Suprapubic skin (tissue), 4 donors: Measurements from ENCODE around the gene IQGAP2. TPM values are rescaled to one million over a fixed set of nuclear protein-coding genes. Genes with fewer than 3 reads are reported as not detected.

ENCODE experiments used
- DNase-seq, 2 donors: peaks; one replicate each; pipeline ENCODE4 v3.0.0-alpha.2; 2019; ENCODE audit warnings: low spot score in 2 of 2
- H3K27ac ChIP-seq: fragments of 200-600 bp; sonication (generic); one replicate; pipeline ENCODE4 v1.5.1; 2019
- H3K27me3 ChIP-seq: fragments of 200-600 bp; sonication (generic); one replicate; pipeline ENCODE4 v1.5.1; 2019
- H3K36me3 ChIP-seq: fragments of 200-600 bp; sonication (generic); one replicate; pipeline ENCODE4 v1.5.1; 2019
- H3K4me1 ChIP-seq: fragments of 200-600 bp; sonication (generic); one replicate; pipeline ENCODE4 v1.5.1; 2019
- H3K4me3 ChIP-seq: fragments of 200-600 bp; sonication (generic); one replicate; pipeline ENCODE4 v1.5.1; 2019; ENCODE audit warnings: mild to moderate bottlenecking
- H3K9me3 ChIP-seq: fragments of 200-600 bp; sonication (generic); one replicate; pipeline ENCODE4 v1.5.1; 2019
- CTCF ChIP-seq, 2 donors: fragments of 200-600 bp in 1 of 2; fragments of 450-650 bp in 1 of 2; sonication (generic) in 1 of 2; IDR thresholded peaks; one replicate each; pipeline ENCODE4 v1.5.1; 2016 to 2019; ENCODE audit warnings: antibody characterized with exemption in 2 of 2, mild to moderate bottlenecking in 1 of 2, moderate library complexity in 1 of 2
- EP300 ChIP-seq: sonication (generic); formaldehyde crosslinking; IDR thresholded peaks from one replicate; pipeline ENCODE4 v1.6.1; 2017; ENCODE audit warnings: antibody characterized with exemption
- POLR2A ChIP-seq, 2 donors: fragments of 450-650 bp; IDR thresholded peaks; one replicate each; pipeline ENCODE4 v1.6.1; 2017; ENCODE audit warnings: antibody characterized with exemption in 2 of 2, mild to moderate bottlenecking in 2 of 2, moderate library complexity in 2 of 2
- POLR2AphosphoS5 ChIP-seq, 3 donors: sonication (generic); formaldehyde crosslinking; IDR thresholded peaks; one replicate each; pipeline ENCODE4 v1.6.1; 2017; ENCODE audit warnings: antibody characterized with exemption in 3 of 3
- WGBS: methylation state at CpG from one replicate; pipeline ENCODE4 v1.1.5; 2018; 5-methylcytosine and 5-hydroxymethylcytosine counted together
- total RNA-seq, 4 donors: library from RNA; depleted of rRNA; stranded (reverse); fragments of >200 nt; gene quantifications; one replicate each; pipeline ENCODE4 v1.1.0, GENCODE V29; 2016

IQGAP2 gene
- total RNA-seq, 4 donors from 2014 or later, result 10.1 to 49.0 (median 12.8) TPM

GRCh38 chr5:76723906-76724305 lies 320.8 kb downstream of the IQGAP2 start:
- Histone ChIP-seq H3K9me3 (no peaks in the 10 kb centered on the region), H3K36me3 (peaks cover 2% of the 10 kb centered on the region), H3K4me3 (no peak overlapping the region), H3K27ac (no peak overlapping the region), H3K27me3 (no peaks in the 10 kb centered on the region), H3K4me1 (no peaks in the 10 kb centered on the region)
- DNase-seq, result no peak
- no peak for TF ChIP-seq CTCF (IDR thresholded peaks at IDR 0.05)
- TF ChIP-seq POLR2AphosphoS5 (IDR thresholded peaks at IDR 0.05), result no peak
- TF ChIP-seq EP300, result no peak
- 64% methylated on average over 1 of the region's 1 CpG for WGBS

GRCh38 chr5:76724871-76725270 lies 321.8 kb downstream of the IQGAP2 start:
- Histone ChIP-seq H3K27me3 (no peaks in the 10 kb centered on the region), H3K4me1 (no peaks in the 10 kb centered on the region), H3K27ac (no peak overlapping the region), H3K36me3 (peaks cover 2% of the 10 kb centered on the region), H3K9me3 (no peaks in the 10 kb centered on the region), H3K4me3 (no peak overlapping the region)
- DNase-seq, result no peak
- TF ChIP-seq CTCF (IDR thresholded peaks at IDR 0.05), result no peak
- no peak for TF ChIP-seq POLR2AphosphoS5 (IDR thresholded peaks at IDR 0.05)
- no peak for TF ChIP-seq EP300
- no peak for TF ChIP-seq POLR2A (IDR thresholded peaks at IDR 0.05)
- 67% methylated on average over 4 of the region's 4 CpGs for WGBS

- H3K36me3 ChIP-seq, result peaks cover 14% of the 10 kb centered on the region
- DNase-seq, result no peak
- H3K4me3 ChIP-seq, result no peak overlapping the region
- no peak overlapping the region for H3K27ac ChIP-seq
- no peaks in the 10 kb centered on the region for H3K9me3 ChIP-seq
- TF ChIP-seq CTCF (IDR thresholded peaks at IDR 0.05), result no peak
- no peak for TF ChIP-seq POLR2A (IDR thresholded peaks at IDR 0.05)
- TF ChIP-seq POLR2AphosphoS5 (IDR thresholded peaks at IDR 0.05), result no peak
- no peak for TF ChIP-seq EP300
- WGBS, result 67% methylated on average over 4 of the region's 4 CpGs
- no peaks in the 10 kb centered on the region for H3K27me3 ChIP-seq
- no peaks in the 10 kb centered on the region for H3K4me1 ChIP-seq
These were observed 325.9 kb downstream of the IQGAP2 start for GRCh38 chr5:76728965-76729364.

GRCh38 chr5:76729373-76730290 lies 326.5 kb downstream of the IQGAP2 start:
- Histone ChIP-seq H3K27me3 (no peaks in the 10 kb centered on the region), H3K4me3 (no peak overlapping the region), H3K36me3 (peaks cover 14% of the 10 kb centered on the region), H3K4me1 (no peaks in the 10 kb centered on the region), H3K9me3 (no peaks in the 10 kb centered on the region), H3K27ac (no peak overlapping the region)
- TF ChIP-seq POLR2A (IDR thresholded peaks at IDR 0.05) (no peak), EP300 (no peak), CTCF (IDR thresholded peaks at IDR 0.05) (no peak), POLR2AphosphoS5 (IDR thresholded peaks at IDR 0.05) (no peak)
- no peak for DNase-seq
- WGBS, result 97% methylated on average over 5 of the region's 5 CpGs

- H3K9me3 ChIP-seq, result no peaks in the 10 kb centered on the region
- no peak for DNase-seq
- H3K36me3 ChIP-seq, result peaks cover 12% of the 10 kb centered on the region
- TF ChIP-seq CTCF (IDR thresholded peaks at IDR 0.05) (no peak), EP300 (no peak), POLR2AphosphoS5 (IDR thresholded peaks at IDR 0.05) (no peak)
- H3K4me3 ChIP-seq, result no peak overlapping the region
- H3K27me3 ChIP-seq, result no peaks in the 10 kb centered on the region
- H3K27ac ChIP-seq, result no peak overlapping the region
- 93% methylated on average over 15 of the region's 15 CpGs for WGBS
- H3K4me1 ChIP-seq, result peaks cover 4% of the 10 kb centered on the region
These were observed 329.4 kb downstream of the IQGAP2 start for GRCh38 chr5:76732405-76733048.
